Peyer's patch (tissue), 4 donors: Measurements from ENCODE around the gene ITGA3.

Experiments used
- POLR2A ChIP-seq, 2 donors: fragments of 450-650 bp; IDR thresholded peaks; one replicate each; pipeline ENCODE4 v1.5.1; 2017; ENCODE audit warnings: antibody characterized with exemption in 2 of 2, mild to moderate bottlenecking in 2 of 2, moderate library complexity in 2 of 2
- TF ChIP-seq, protein P1 (sequence below), 6 experiments: fragments of 450-650 bp in 4 of 6; fragments of 200-600 bp in 2 of 6; sonication (generic) in 1 of 6; IDR thresholded peaks; one replicate each; pipeline ENCODE4 v1.5.1; 2017 to 2019; ENCODE audit warnings: antibody characterized with exemption in 6 of 6, mild to moderate bottlenecking in 3 of 6, moderate library complexity in 1 of 6

GRCh38 chr17:50064253-50065001 lies 8.5 kb downstream of the ITGA3 start:
- TF ChIP-seq, protein P1, sequence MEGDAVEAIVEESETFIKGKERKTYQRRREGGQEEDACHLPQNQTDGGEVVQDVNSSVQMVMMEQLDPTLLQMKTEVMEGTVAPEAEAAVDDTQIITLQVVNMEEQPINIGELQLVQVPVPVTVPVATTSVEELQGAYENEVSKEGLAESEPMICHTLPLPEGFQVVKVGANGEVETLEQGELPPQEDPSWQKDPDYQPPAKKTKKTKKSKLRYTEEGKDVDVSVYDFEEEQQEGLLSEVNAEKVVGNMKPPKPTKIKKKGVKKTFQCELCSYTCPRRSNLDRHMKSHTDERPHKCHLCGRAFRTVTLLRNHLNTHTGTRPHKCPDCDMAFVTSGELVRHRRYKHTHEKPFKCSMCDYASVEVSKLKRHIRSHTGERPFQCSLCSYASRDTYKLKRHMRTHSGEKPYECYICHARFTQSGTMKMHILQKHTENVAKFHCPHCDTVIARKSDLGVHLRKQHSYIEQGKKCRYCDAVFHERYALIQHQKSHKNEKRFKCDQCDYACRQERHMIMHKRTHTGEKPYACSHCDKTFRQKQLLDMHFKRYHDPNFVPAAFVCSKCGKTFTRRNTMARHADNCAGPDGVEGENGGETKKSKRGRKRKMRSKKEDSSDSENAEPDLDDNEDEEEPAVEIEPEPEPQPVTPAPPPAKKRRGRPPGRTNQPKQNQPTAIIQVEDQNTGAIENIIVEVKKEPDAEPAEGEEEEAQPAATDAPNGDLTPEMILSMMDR (IDR thresholded peaks at IDR 0.05): no peak
- no peak for TF ChIP-seq POLR2A (IDR thresholded peaks at IDR 0.05)
